ENCODE measurements around the gene RAPH1.
"Not testable (repeated sequence)": the region's sequence is repeated elsewhere in the genome, so short reads cannot be mapped to it uniquely, and the experiment has no call there.

The RAPH1 gene

GRCh38 chr2:203437511-203437910 is 97.6 kb downstream of the RAPH1 start:
- DNase-seq (ENCODE audit: insufficient read length, low spot score), result no peak
- no peak for FAIRE-seq

GRCh38 chr2:203436496-203436895 is 98.6 kb downstream of the RAPH1 start:
- TF ChIP-seq CTCF (IDR thresholded peaks at IDR 0.05; ENCODE audit: insufficient read depth, missing control alignments), result no peak
- DNase-seq (ENCODE audit: insufficient read length, low spot score) (no peak), FAIRE-seq (no peak)

More at GRCh38 chr2:203437511-203437910, 97.6 kb downstream of the RAPH1 start:
- TF ChIP-seq CTCF (IDR thresholded peaks at IDR 0.05; ENCODE audit: insufficient read depth, missing control alignments), result no peak

- FAIRE-seq (no peak), DNase-seq (ENCODE audit: insufficient read length, low spot score) (no peak)
- TF ChIP-seq CTCF (IDR thresholded peaks at IDR 0.05; ENCODE audit: insufficient read depth, missing control alignments), result no peak
Observed at GRCh38 chr2:203432811-203433210, 102.3 kb downstream of the RAPH1 start.

- FAIRE-seq (no peak), DNase-seq (ENCODE audit: insufficient read length, low spot score) (no peak)
- TF ChIP-seq CTCF (IDR thresholded peaks at IDR 0.05; ENCODE audit: insufficient read depth, missing control alignments), result no peak
Observed at GRCh38 chr2:203431391-203432185, 103.5 kb downstream of the RAPH1 start.

DNA sequence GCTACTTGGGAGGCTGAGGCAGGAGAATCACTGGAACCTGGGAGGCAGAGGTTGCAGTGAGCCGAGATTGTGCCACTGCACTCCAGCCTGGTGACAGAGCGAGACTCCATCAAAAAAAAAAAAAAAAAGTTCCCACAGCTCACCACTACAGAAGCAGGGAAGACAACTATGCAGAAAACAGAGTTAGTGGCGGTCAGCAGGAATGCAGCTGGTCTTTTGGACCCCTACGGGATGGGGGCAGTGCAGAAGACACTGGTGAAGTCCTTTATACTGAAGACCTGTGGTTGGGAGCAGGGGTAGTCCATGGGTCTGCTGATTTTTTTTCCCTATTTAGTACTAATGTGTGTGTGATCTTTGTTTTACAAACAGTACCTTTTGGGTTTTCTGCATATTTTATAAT is 105.5 kb downstream of the RAPH1 start:
- DNase-seq (ENCODE audit: insufficient read length, low spot score); FAIRE-seq: not testable (repeated sequence)

DNA sequence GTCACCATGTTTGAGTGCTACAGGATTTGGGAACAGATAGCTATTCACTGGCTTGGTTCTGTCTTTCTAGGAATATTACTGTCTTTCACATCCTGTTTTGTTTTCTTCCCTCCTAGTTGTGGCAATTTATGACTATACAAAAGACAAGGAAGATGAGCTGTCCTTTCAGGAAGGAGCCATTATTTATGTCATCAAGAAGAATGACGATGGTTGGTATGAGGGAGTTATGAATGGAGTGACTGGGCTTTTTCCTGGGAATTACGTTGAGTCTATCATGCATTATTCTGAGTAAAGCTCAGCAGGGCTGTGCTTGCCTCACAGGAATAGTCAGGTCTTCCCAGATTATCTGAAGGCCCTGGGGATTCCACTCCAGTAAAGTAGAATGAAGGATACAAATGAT is 108.0 kb downstream of the RAPH1 start:
- FAIRE-seq (no peak), DNase-seq (ENCODE audit: insufficient read length, low spot score) (no peak)
- no peak for TF ChIP-seq CTCF (IDR thresholded peaks at IDR 0.05; ENCODE audit: insufficient read depth, missing control alignments)

DNA sequence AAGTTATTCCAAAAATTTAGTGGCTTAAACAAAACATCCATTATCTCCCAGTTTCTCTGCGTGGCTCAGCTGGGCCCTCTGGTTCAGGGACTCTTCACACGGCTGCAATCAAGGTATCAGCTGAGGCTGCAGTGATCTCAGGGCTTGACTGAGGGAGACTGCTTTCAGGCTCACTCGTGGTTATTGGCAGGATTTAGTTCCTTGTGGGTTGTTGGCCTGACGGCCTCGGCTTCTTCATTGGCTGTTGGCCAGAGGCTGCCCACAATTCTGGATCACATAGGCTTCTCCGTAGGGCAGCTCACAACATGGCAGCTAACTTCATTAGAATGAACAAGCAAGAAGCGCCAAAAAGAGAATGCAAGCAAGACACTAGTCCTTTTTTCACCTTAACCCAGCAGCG is 116.8 kb downstream of the RAPH1 start:
- no peak for TF ChIP-seq CTCF (IDR thresholded peaks at IDR 0.05; ENCODE audit: insufficient read depth, missing control alignments)
- DNase-seq (ENCODE audit: insufficient read length, low spot score) (no peak), FAIRE-seq (no peak)

All from D721Med (cell line).